Bronchial epithelial cell (primary cell): Measurements from ENCODE around the gene FHOD3. TPM values are rescaled to one million over a fixed set of nuclear protein-coding genes. Genes with fewer than 3 reads are reported as not detected.

Experiments
- DNase-seq: peaks from one replicate; pipeline ENCODE4 v3.0.0-alpha.2; 2010; ENCODE audit warnings: low read depth
- FAIRE-seq: peaks from 2 replicates; lab custom pipeline; 2011; peaks lifted over from hg19 to GRCh38; lab: Jason Lieb, UNC
- H3K27me3 ChIP-seq: 2 replicates; pipeline ENCODE4 v1.5.1; 2011; ENCODE audit warnings: low read length; ENCODE audit not compliant: control insufficient read depth, insufficient read depth
- H3K36me3 ChIP-seq: 2 replicates; pipeline ENCODE4 v1.5.1; 2011; ENCODE audit warnings: low read length; ENCODE audit not compliant: control insufficient read depth, insufficient read depth
- H3K4me3 ChIP-seq: 2 replicates; pipeline ENCODE4 v1.5.1; 2011; ENCODE audit warnings: mild to moderate bottlenecking, low read depth, low read length, control low read depth
- CTCF ChIP-seq: IDR thresholded peaks from 2 replicates; pipeline ENCODE4 v1.5.1; 2011; ENCODE audit warnings: mild to moderate bottlenecking, moderate library complexity, low read length, control low read depth, inconsistent platforms; ENCODE audit not compliant: insufficient read depth, severe bottlenecking
- total RNA-seq: library from RNA; depleted of rRNA; stranded (reverse); fragments of >200 nt; gene quantifications from 2 replicates; pipeline ENCODE4 v1.2.1, GENCODE V29; 2014

FHOD3 gene
- total RNA-seq, 1 donor from 2014 or later: 15.8 TPM

GRCh38 chr18:36819621-36820020 is 522.1 kb downstream of the FHOD3 start:
- no peak for TF ChIP-seq CTCF
- H3K36me3 ChIP-seq: peaks cover 2% of the 10 kb centered on the region
- DNase-seq (no peak), FAIRE-seq (no peak)
- no peaks in the 10 kb centered on the region for H3K27me3 ChIP-seq
- no peak overlapping the region for H3K4me3 ChIP-seq

- FAIRE-seq (no peak), DNase-seq (no peak)
- Histone ChIP-seq H3K36me3 (no peaks in the 10 kb centered on the region), H3K4me3 (no peak overlapping the region), H3K27me3 (no peaks in the 10 kb centered on the region)
- no peak for TF ChIP-seq CTCF
Measured at GRCh38 chr18:36821681-36822080, 524.2 kb downstream of the FHOD3 start.

GRCh38 chr18:36825526-36825925 is 528.0 kb downstream of the FHOD3 start:
- DNase-seq (no peak), FAIRE-seq (no peak)
- TF ChIP-seq CTCF: no peak
- H3K4me3 ChIP-seq: no peak overlapping the region
- H3K27me3 ChIP-seq: no peaks in the 10 kb centered on the region
- H3K36me3 ChIP-seq: no peaks in the 10 kb centered on the region

- no peak for FAIRE-seq
Measured at GRCh38 chr18:36826556-36826955, 529.0 kb downstream of the FHOD3 start.

GRCh38 chr18:36828157-36828629 is 530.7 kb downstream of the FHOD3 start:
- FAIRE-seq (no peak), DNase-seq (peak; percentile 59)
- H3K36me3 ChIP-seq: no peaks in the 10 kb centered on the region

More at GRCh38 chr18:36826556-36826955, 529.0 kb downstream of the FHOD3 start:
- no peak for TF ChIP-seq CTCF
- DNase-seq: no peak
- Histone ChIP-seq H3K27me3 (no peaks in the 10 kb centered on the region), H3K4me3 (no peak overlapping the region), H3K36me3 (no peaks in the 10 kb centered on the region)

More at GRCh38 chr18:36828157-36828629, 530.7 kb downstream of the FHOD3 start:
- H3K27me3 ChIP-seq: no peaks in the 10 kb centered on the region
- TF ChIP-seq CTCF: no peak
- H3K4me3 ChIP-seq: peak overlapping the region; percentile 83
